ENCODE results near the gene RNF19B.
"Not testable (repeated sequence)": the region's sequence is repeated elsewhere in the genome, so short reads cannot be mapped to it uniquely, and the experiment has no call there.

Gene RNF19B

GRCh38 chr1:32931760-32932159, 32.8 kb downstream of the RNF19B start:
- DNase-seq (ENCODE audit: low read depth), result no peak

GRCh38 chr1:32929366-32929765, 35.2 kb downstream of the RNF19B start:
- no peak for DNase-seq (ENCODE audit: low read depth)

- DNase-seq (ENCODE audit: low read depth), result no peak
Measured at GRCh38 chr1:32928715-32929114, 35.9 kb downstream of the RNF19B start.

GRCh38 chr1:32928285-32928684, 36.3 kb downstream of the RNF19B start:
- DNase-seq (ENCODE audit: low read depth), result no peak

DNA sequence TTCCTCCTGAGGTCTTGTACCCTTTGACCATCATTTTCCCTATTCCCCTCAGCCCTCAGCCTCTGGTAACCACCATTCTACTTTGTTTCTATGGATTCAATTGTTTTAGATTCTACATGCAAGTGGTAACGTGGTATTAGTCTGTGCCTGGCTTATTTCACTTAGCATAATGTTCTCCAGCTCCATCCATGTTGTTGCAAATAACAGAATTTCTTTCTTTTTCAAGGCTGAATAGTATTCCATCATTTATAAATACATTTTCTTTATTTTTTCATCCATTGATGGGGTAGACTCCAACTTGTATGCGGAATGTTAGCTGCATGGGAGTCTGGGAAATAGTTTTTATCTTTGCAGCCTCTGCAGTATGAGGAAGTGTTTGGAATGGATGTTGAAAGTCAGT, 37.2 kb downstream of the RNF19B start:
- no peak for DNase-seq (ENCODE audit: low read depth)

DNA sequence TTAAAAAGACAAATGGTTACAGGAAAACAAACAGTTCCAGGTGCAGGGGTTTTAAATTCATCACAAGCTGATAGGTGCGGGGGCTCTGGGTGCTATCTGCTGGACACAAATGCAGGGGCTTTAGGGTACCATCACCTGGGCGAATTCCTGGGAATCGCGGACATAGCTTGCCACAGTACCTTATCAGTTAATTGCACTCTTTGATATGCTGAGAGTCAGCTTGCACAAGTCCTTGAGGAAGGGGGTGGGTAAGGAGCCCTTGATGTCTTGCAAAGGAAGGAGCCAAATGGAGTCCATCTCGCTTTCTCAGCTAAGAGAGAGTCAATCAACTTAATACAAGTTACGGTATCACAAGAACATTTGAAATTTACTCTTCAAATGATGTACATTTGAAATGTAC, 38.0 kb downstream of the RNF19B start:
- no peak for DNase-seq (ENCODE audit: low read depth)

GRCh38 chr1:32925403-32926162, 39.0 kb downstream of the RNF19B start:
- DNase-seq (ENCODE audit: low read depth), result no peak

- no peak for DNase-seq (ENCODE audit: low read depth)
Measured at GRCh38 chr1:32924881-32925344, 39.7 kb downstream of the RNF19B start.

DNA sequence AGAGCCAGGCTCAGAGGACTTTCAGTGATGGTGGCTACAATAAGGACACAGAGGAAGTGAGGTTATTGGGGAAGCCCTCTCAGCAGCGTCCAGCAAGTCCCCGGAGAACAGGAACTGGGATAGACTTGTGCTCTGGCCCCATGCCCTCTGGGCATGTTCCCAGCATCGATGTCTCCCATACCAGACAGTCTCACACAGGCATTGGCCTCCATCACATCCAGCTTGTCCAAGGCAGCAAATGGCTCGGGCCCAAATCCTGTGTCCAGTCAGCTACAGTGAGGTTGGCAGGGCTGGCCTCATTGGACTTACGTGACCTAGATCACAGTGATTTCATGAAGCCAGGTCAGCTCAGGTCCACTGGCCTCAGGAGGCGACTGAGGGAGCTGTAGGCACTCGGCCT, 43.8 kb downstream of the RNF19B start:
- DNase-seq (ENCODE audit: low read depth), result no peak

DNA sequence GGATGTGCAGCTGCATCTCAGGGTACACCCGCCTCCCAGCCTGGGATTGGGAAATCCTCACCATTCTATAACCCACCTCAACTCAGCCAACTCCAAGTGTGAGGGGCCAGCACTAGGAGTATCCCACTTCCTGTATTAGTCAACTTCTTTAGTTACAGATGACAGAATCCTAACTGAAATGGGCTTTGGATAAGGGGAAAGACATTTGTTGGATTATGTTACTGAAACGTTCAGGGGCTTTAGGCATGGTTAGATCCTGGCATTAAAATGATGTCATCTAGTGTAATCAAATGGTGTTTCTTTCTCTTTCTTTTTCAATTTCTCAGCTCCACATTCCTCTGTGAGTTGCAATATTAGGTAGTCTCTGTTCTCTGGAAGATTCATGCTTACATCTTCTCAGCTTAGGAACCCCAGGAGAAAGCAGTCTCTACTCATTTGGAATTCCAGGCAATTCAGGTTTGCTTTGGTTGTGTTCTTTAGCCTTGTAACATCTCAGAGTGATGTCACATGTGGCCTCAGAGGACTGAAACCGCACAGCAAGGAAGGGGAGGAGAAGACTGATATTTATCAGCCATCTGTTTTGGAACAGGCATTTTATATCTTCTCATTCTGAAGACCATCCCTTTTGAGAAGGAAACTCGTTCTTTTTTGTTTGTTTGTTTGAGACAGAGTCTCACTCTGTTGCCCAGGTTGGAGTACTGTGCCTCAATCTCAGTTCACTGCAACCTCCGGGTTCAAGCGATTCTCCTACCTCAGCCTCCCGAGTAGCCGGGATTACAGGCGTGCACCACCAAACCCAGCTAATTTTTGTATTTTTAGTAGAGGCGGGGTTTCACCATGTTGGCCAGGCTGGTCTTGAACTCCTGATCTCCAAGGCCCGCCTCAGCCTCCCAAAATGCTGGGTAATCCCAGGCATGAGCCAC, 44.5 kb downstream of the RNF19B start:
- no peak for DNase-seq (ENCODE audit: low read depth)

DNA sequence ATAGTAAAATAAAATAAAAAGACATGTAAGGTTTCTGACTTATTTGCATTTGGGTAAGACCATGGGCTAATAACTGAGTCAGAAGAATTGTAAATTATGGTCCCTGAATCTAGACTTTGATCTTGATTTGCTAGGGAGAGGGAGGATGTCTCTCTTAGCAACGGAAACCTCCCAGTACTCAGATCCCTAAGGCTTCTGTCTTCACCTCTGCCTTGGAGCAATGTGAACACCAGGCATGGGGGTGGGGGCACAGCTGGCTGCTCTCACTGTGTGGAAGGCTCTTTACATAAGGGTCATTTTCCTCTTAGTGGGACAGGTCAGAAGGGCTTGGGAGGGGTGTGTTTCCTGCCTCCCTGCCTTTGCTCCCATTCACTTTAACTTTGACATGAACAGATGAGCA, 46.4 kb downstream of the RNF19B start:
- DNase-seq (ENCODE audit: low read depth), result no peak

GRCh38 chr1:32917521-32917920, 47.1 kb downstream of the RNF19B start:
- no peak for DNase-seq (ENCODE audit: low read depth)

GRCh38 chr1:32915766-32916706, 48.6 kb downstream of the RNF19B start:
- DNase-seq (ENCODE audit: low read depth), result no peak

DNA sequence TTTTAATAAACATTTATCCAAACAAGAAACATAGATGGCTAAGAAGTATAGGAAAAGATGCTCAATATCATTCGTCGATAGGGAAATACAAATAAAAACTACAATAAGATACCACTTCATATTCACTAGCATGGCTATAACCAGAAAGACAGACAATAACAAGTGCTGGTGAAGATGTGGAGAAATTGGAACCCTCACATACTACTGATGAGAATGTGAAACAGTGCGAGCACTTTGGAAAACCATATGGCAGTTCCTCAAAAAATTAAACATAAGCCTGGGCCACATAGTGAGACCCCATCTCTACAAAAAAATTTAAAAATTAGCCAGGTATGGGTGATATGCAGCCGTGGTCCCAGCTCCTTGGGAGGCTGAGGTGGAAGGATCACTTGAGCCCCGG, 54.3 kb downstream of the RNF19B start:
- DNase-seq (ENCODE audit: low read depth), result no peak

GRCh38 chr1:32907435-32907834, 57.2 kb downstream of the RNF19B start:
- no peak for DNase-seq (ENCODE audit: low read depth)

DNA sequence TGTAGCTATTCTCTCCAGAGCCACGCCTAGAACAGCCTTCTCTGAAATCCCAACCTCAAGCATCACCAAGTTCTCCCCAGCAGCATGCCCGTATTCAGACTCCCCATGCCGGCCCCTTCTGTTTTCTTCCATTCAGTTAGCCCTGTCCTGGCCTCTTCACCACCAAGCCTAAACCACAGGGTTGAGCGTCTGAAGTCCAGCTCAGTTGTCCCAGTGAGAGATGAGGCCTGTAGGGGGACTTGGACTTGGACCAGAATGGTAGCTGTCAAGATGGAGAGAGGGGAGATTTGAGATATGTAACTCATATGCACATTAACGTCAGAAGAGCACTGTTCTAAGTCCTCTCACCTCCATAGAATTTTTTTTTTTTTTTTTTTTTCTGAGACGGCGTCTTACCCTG, 58.0 kb downstream of the RNF19B start:
- no peak for DNase-seq (ENCODE audit: low read depth)

DNA sequence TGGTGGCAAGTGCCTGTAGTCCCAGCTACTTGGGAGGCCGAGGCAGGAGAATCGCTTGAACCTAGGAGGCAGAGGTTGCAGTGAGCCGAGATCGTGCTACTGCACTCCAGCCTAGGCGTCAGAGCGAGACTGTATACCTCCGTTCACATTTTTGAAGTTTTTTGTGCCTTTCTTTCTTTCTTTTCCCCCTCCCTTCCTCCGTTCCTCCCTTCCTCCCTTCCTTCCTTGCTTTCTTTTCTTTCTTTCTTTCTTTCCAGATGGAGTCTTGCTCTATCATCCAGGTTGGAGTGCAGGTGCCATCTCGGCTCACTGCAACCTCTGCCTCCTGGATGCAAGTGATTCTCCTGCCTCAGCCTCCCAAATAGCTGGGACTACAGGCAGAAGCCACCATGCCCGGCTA, 59.0 kb downstream of the RNF19B start:
- DNase-seq (ENCODE audit: low read depth), result not testable (repeated sequence)

DNA sequence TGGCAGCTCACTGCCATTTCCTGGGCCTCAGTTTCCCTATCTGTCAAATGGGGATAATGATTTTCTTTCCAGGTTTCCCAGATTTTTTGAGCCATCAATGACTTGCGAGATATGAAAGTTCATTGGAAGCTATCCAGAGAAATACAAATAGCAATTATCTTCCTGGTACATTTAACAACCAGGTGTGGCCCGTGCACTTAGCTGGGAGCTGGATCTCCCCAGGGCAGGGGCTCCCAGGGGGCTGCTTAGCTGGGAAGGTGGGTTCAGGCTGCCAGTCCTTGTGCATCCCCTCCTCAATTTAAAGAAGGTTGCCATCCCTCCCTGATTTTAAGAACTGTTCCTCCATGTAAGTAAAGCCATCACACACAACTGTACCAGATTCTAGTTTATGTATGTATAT, 59.8 kb downstream of the RNF19B start:
- no peak for DNase-seq (ENCODE audit: low read depth)

DNA sequence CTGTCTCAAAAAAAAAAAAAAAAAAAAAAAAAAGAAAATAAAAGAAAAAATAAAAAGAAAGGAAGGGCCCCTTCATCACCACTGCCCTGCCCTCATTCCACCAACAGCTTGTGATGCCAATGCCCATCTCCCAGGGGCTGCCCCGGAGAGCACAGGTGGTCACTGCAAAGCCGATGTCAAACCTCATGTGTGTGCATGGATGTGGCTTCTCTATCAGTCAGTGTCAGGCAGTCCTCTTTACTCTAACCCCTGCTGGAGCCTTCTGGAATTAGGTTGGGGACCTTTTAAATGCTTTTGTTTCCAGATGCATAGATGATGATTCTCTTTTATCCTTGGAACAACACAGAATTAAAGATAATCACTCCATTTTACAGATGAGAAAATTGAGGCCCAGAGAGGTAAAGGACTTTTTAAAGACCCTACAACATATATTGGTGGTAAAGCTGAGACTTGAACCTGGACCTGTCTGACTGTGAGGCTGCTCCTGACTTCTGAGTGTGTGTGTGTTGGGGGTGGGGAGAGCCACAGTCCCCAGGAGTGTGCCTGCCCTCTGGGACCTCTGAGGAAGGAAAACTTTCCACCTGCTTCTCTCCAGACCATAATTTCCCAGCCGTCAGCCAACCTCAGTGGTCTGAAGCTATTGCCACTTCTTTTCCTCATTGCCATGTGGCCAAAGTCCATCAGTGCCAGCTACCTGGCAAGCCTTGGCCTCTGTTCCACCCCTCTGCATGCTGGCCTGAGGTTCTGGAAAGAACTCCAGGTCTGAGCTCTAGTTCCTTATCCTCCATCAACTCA, 60.4 kb downstream of the RNF19B start:
- no peak for DNase-seq (ENCODE audit: low read depth)

- no peak for DNase-seq (ENCODE audit: low read depth)
Measured at GRCh38 chr1:32902535-32902920, 62.1 kb downstream of the RNF19B start.

DNA sequence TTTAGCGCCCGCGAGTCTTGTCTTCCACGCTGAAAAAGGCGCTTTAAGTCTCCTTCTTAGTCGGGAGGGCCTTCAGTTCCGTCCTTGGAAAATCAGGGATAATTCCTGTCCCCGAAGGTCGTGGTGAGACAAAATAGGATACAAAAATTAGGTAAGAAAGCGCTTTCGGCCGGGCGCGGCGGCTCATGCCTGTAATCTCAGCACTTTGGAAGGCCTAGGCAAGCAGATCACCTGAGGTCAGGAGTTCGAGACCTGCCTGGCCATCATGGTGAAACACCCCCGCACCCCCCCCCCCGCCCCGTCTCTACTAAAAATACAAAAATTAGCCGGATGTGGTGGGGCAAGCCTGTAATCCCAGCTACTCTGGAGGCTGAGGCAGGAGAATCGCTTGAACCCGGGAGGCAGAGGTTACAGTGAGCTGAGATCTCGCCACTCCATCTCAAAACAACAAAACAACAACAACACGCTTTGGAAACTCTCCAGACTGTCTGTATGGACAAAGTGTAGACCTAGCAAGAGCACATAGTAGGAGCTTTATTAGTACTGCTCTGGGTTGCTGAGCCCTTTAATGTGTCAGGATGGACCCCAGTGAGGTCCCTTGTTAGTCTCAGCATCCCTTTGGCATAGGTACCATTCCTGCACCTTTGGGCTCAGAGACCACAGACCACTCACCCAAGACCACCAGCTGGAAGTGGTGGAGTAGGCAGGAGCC, 62.6 kb downstream of the RNF19B start:
- DNase-seq (ENCODE audit: low read depth), result no peak
